H1 (cell line): ENCODE results near the gene EPB41L4B. TPM values are rescaled to one million over a fixed set of nuclear protein-coding genes. Genes with fewer than 3 reads are reported as not detected.

ENCODE experiments used
- CTCF ChIA-PET: fragments of 300-600 bp; sonication (Branson Sonifier 250); formaldehyde crosslinking; loops from one replicate; lab custom pipeline; 2021; ENCODE audit not compliant: partially characterized antibody; lab: Charles Lee
- POLR2A ChIA-PET: fragments of 300-600 bp; sonication (Branson Sonifier 250); formaldehyde crosslinking; loops from one replicate; lab custom pipeline; 2021; ENCODE audit warnings: inconsistent platforms; ENCODE audit not compliant: partially characterized antibody; lab: Charles Lee
- DNase-seq, 2 experiments: peaks; one replicate each; pipeline versions ENCODE4 v3.0.0 to v3.0.0-alpha.2; 2010 to 2022; ENCODE audit warnings: low spot score in 2 of 2, low read depth in 1 of 2, mixed read lengths in 1 of 2
- FAIRE-seq: peaks from 2 replicates; lab custom pipeline; 2011; peaks lifted over from hg19 to GRCh38; lab: Jason Lieb, UNC
- H2AFZ ChIP-seq: 2 replicates; pipeline ENCODE4 v1.8.1; 2012; ENCODE audit warnings: low read length, inconsistent platforms
- H2AK5ac ChIP-seq: 2 replicates; pipeline ENCODE4 v1.6.1; 2013; ENCODE audit warnings: low read depth, low read length
- H2BK120ac ChIP-seq: replicated peaks from 2 replicates; pipeline ENCODE3; 2013; ENCODE audit warnings: low read depth, low read length, inconsistent platforms
- H2BK12ac ChIP-seq: 2 replicates; pipeline ENCODE4 v1.6.1; 2013; ENCODE audit warnings: low read depth, low read length
- H2BK15ac ChIP-seq: 2 replicates; pipeline ENCODE4 v1.6.1; 2013; ENCODE audit warnings: low read length
- H2BK20ac ChIP-seq: 2 replicates; pipeline ENCODE4 v1.6.1; 2013; ENCODE audit warnings: low read length
- H2BK5ac ChIP-seq: 2 replicates; pipeline ENCODE4 v1.6.1; 2013; ENCODE audit warnings: low read depth, low read length
- H3K14ac ChIP-seq: 2 replicates; pipeline ENCODE4 v1.6.1; 2013; ENCODE audit warnings: inconsistent platforms; ENCODE audit not compliant: insufficient read length
- H3K18ac ChIP-seq: 2 replicates; pipeline ENCODE4 v1.6.1; 2013; ENCODE audit warnings: low read length; ENCODE audit errors: extremely low read depth
- H3K23ac ChIP-seq: 2 replicates; pipeline ENCODE4 v1.6.1; 2013; ENCODE audit warnings: inconsistent platforms; ENCODE audit not compliant: insufficient read length
- H3K23me2 ChIP-seq: 2 replicates; pipeline ENCODE4 v1.6.1; 2013; ENCODE audit warnings: low read depth, low read length
- H3K27ac ChIP-seq: 2 replicates; pipeline ENCODE4 v1.6.1; 2011; ENCODE audit warnings: low read depth, low read length, inconsistent platforms
- H3K27me3 ChIP-seq, 4 experiments: replicated peaks in 1 of 4; 1 replicate in 1 of 4; 2 replicates in 3 of 4; pipeline versions ENCODE4 v1.6.1 to v1.8.1; 2011 to 2013; ENCODE audit warnings: low read length in 3 of 4, mild to moderate bottlenecking in 3 of 4, inconsistent platforms in 2 of 4, mixed read lengths in 2 of 4, moderate library complexity in 1 of 4; ENCODE audit not compliant: control insufficient read depth in 3 of 4, insufficient read depth in 3 of 4; ENCODE audit errors: extremely low read depth in 1 of 4
- H3K36me3 ChIP-seq, 4 experiments: 2 replicates each; pipeline versions ENCODE4 v1.6.1 to v1.8.1; 2011 to 2013; ENCODE audit warnings: mild to moderate bottlenecking in 4 of 4, low read length in 3 of 4, moderate library complexity in 2 of 4, control low read depth in 1 of 4, inconsistent platforms in 1 of 4; ENCODE audit not compliant: insufficient read depth in 4 of 4, control insufficient read depth in 2 of 4
- H3K4ac ChIP-seq: replicated peaks from 2 replicates; pipeline ENCODE3; 2013; ENCODE audit warnings: low read length, low read depth, mixed read lengths, inconsistent platforms; ENCODE audit not compliant: insufficient read length
- H3K4me1 ChIP-seq, 4 experiments: replicated peaks in 1 of 4; 1 replicate in 1 of 4; 2 replicates in 3 of 4; pipeline versions ENCODE4 v1.6.1 to v1.8.1; 2011 to 2013; ENCODE audit warnings: low read length in 3 of 4, inconsistent platforms in 2 of 4, mixed read lengths in 1 of 4; ENCODE audit not compliant: insufficient read depth in 4 of 4, control insufficient read depth in 3 of 4
- H3K4me2 ChIP-seq, 2 experiments: 2 replicates each; pipeline versions ENCODE4 v1.6.1 to v1.8.1; 2011 to 2013; ENCODE audit warnings: low read depth in 2 of 2, low read length in 2 of 2, control low read depth in 1 of 2, inconsistent platforms in 1 of 2, mild to moderate bottlenecking in 1 of 2; ENCODE audit not compliant: insufficient read depth in 1 of 2
- H3K4me3 ChIP-seq, 4 experiments: fragments of 200-600, 300-600 bp in 1 of 4; sonication (generic), shearing (Covaris generic), sonication (Bioruptor Twin) in 1 of 4; 2 replicates each; pipeline versions ENCODE4 v1.5.1 to v1.8.1; 2011 to 2016; ENCODE audit warnings: low read length in 4 of 4, low read depth in 3 of 4, control low read depth in 2 of 4, inconsistent platforms in 2 of 4, mild to moderate bottlenecking in 2 of 4, mixed read lengths in 1 of 4, moderate library complexity in 1 of 4; ENCODE audit not compliant: insufficient read depth in 2 of 4; ENCODE audit errors: extremely low read depth in 1 of 4
- H3K56ac ChIP-seq: replicated peaks from 2 replicates; pipeline ENCODE3; 2013; ENCODE audit warnings: low read depth, mild to moderate bottlenecking, mixed read lengths, low read length, inconsistent platforms; ENCODE audit not compliant: insufficient read length
- H3K79me1 ChIP-seq: 2 replicates; pipeline ENCODE4 v1.6.1; 2013; ENCODE audit warnings: low read depth, low read length, control low read depth
- H3K79me2 ChIP-seq, 2 experiments: 2 replicates each; pipeline versions ENCODE4 v1.6.1 to v1.8.1; 2012 to 2013; ENCODE audit warnings: low read length in 2 of 2, mild to moderate bottlenecking in 2 of 2, inconsistent platforms in 1 of 2; ENCODE audit not compliant: insufficient read depth in 2 of 2, control insufficient read depth in 1 of 2
- H3K9ac ChIP-seq, 4 experiments: replicated peaks in 1 of 4; 1 replicate in 1 of 4; 2 replicates in 3 of 4; pipeline versions ENCODE4 v1.6.1 to v1.8.1; 2011 to 2013; ENCODE audit warnings: low read depth in 3 of 4, low read length in 3 of 4, control low read depth in 2 of 4, mild to moderate bottlenecking in 2 of 4, moderate library complexity in 2 of 4, inconsistent platforms in 1 of 4; ENCODE audit errors: extremely low read depth in 1 of 4
- H3K9me3 ChIP-seq, 2 experiments: 2 replicates each; pipeline versions ENCODE4 v1.6.1 to v1.8.1; 2012 to 2013; ENCODE audit warnings: mild to moderate bottlenecking in 2 of 2, moderate library complexity in 2 of 2, control low read depth in 1 of 2, inconsistent platforms in 1 of 2, low read depth in 1 of 2, low read length in 1 of 2, mixed read lengths in 1 of 2; ENCODE audit not compliant: insufficient read depth in 2 of 2
- H4K20me1 ChIP-seq, 2 experiments: replicated peaks in 1 of 2; 2 replicates each; pipeline versions ENCODE3 to v1.8.1; 2011 to 2013; ENCODE audit warnings: inconsistent platforms in 2 of 2, low read length in 2 of 2, mild to moderate bottlenecking in 1 of 2; ENCODE audit not compliant: insufficient read depth in 2 of 2, control insufficient read depth in 1 of 2
- H4K5ac ChIP-seq: 2 replicates; pipeline ENCODE4 v1.6.1; 2013; ENCODE audit warnings: low read length, low read depth, mixed read lengths, inconsistent platforms; ENCODE audit not compliant: insufficient read length
- H4K8ac ChIP-seq: 2 replicates; pipeline ENCODE4 v1.8.0; 2013; ENCODE audit warnings: mild to moderate bottlenecking, moderate library complexity, low read length, inconsistent platforms; ENCODE audit not compliant: insufficient read depth; ENCODE audit errors: extremely low read depth
- H4K91ac ChIP-seq: replicated peaks from 2 replicates; pipeline ENCODE3; 2013; ENCODE audit warnings: low read length, mixed read lengths, inconsistent platforms; ENCODE audit not compliant: insufficient read length
- E2F6 ChIP-seq: IDR thresholded peaks from 2 replicates; pipeline ENCODE4 v1.6.1; 2012; ENCODE audit warnings: inconsistent platforms
- WGBS, 2 experiments: shearing (Covaris generic) in 1 of 2; methylation state at CpG; one replicate each; pipeline versions ENCODE4 v1.1.6 to v1.1.7; 2013 to 2015; ENCODE audit warnings: low lambda C conversion rate in 2 of 2, mixed read lengths in 2 of 2, inconsistent platforms in 1 of 2, low coverage in 1 of 2, missing lambda C conversion rate in 1 of 2; ENCODE audit not compliant: insufficient replicate concordance in 2 of 2, insufficient coverage in 1 of 2, insufficient read length in 1 of 2; ENCODE audit errors: extremely low coverage in 1 of 2, missing lambda C conversion rate in 1 of 2; 5-methylcytosine and 5-hydroxymethylcytosine counted together
- polyA plus RNA-seq, 7 experiments: library from polyadenylated mRNA; depleted of rRNA in 3 of 7; stranded (reverse) in 5 of 7; unstranded in 2 of 7; fragments of >200 nt in 5 of 7; fragments of 200-250 nt in 2 of 7; gene quantifications; 1 replicate in 5 of 7; 2 replicates in 1 of 7; 4 replicates in 1 of 7; pipeline versions ENCODE4 v1.2.1 to v1.2.3, GENCODE V29; 2011 to 2013; ENCODE audit warnings: missing spikeins in 2 of 7, mixed read lengths in 2 of 7
- total RNA-seq: library from RNA; stranded (reverse); fragmentation: NEBNext Ultra II Directional; extraction: Animal tissue kit (Norgen Biotek cat#: 25700); gene quantifications from 2 replicates; pipeline ENCODE4 v1.2.1, GENCODE V29; 2021

Gene EPB41L4B
- total and polyA plus RNA-seq, 2 of the 8 experiments (the other 6 are each of a cell fraction or from before 2014, with no cell fraction given): 11.9 to 25.0 TPM

GRCh38 chr9:109360771-109361170, 39.9 kb upstream of the EPB41L4B start:
- Histone ChIP-seq H4K91ac (no peak overlapping the region), H2AFZ (no peak overlapping the region), H3K9ac (no peak overlapping the region), H2BK15ac (no peak overlapping the region), H2BK5ac (no peak overlapping the region), H3K79me1 (no peaks in the 10 kb centered on the region), H3K4me2 (no peak overlapping the region), H4K8ac (no peak overlapping the region), H2AK5ac (no peak overlapping the region), H3K23me2 (no peaks in the 10 kb centered on the region), H3K4ac (no peak overlapping the region), H4K20me1 (no peaks in the 10 kb centered on the region), H3K27ac (no peak overlapping the region), H3K79me2 (no peaks in the 10 kb centered on the region), H3K4me1 (no peaks in the 10 kb centered on the region), H3K14ac (no peak overlapping the region), H3K27me3 (no peaks in the 10 kb centered on the region), H2BK120ac (no peak overlapping the region), H3K18ac (no peak overlapping the region), H4K5ac (no peak overlapping the region), H3K4me3 (no peak overlapping the region), H2BK12ac (no peak overlapping the region), H3K9me3 (no peaks in the 10 kb centered on the region), H3K56ac (no peak overlapping the region), H2BK20ac (no peak overlapping the region), H3K36me3 (no peaks in the 10 kb centered on the region), H3K23ac (no peak overlapping the region)
- no peak for DNase-seq
- ChIA-PET POLR2A (no interaction called here), CTCF (interaction anchor here (1.0 to 3.0 kb wide), 3 partner anchors 15 to 41 kb away, joined by 3 to 15 read pairs (median 7); no protein-coding TSS in a partner anchor)
- no peak for FAIRE-seq
- WGBS, 2 experiments: 96% methylated on average over 5 of the region's 5 CpGs; no CpG with 5 or more reads in 1 of the 2 experiments
- TF ChIP-seq E2F6: no peak
